HPDE6-E6E7 (cell line): Measurements from ENCODE around the gene TRIO.
A peak's percentile ranks its signal among the peaks of the same experiment; 100 is the strongest.

Experiments
- DNase-seq: peaks from one replicate; pipeline ENCODE4 v3.0.0; 2011; ENCODE audit warnings: missing footprints; ENCODE audit errors: extremely low spot score

TRIO gene

DNA sequence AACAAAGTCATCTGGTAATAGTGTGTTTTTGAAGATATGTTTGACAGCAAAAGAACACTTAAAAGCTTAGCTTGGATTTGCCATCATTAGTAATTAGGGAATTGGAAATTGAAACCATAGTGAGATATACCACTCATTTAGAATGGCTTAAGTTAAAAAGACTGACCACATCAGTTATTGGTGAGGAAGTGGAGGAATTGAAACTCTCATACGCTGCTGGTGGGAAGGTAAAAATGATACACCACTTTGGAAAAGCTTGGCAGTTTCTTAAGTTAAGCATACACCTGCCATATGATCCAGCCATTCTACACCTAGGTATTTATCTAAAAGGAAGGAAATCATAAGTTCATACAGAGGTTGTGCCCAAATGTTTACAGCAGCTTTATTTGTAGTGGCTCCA, 213.2 kb downstream of the TRIO start:
- no peak for DNase-seq

- no peak for DNase-seq
Measured at GRCh38 chr5:14357441-14357840, 214.3 kb downstream of the TRIO start.

DNA sequence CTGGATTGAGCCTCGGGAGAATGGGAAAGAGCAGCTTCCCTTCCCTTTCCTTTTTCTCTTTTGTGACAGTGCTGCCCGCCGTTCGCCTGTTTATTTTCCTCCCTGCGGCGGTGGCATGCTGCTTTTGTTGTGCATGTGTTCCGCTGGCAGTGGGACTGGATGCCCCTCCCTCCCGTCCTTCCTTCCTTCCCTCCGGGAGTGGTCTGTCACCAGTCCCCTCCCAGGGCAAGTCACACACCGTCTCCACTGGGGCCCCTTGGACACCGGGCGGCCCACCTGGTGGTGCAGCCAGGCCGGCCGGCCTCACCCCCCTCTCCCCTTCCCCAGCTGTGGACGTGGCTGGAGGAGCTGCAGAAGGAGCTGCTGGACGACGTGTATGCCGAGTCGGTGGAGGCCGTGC, 214.7 kb downstream of the TRIO start:
- no peak for DNase-seq

DNA sequence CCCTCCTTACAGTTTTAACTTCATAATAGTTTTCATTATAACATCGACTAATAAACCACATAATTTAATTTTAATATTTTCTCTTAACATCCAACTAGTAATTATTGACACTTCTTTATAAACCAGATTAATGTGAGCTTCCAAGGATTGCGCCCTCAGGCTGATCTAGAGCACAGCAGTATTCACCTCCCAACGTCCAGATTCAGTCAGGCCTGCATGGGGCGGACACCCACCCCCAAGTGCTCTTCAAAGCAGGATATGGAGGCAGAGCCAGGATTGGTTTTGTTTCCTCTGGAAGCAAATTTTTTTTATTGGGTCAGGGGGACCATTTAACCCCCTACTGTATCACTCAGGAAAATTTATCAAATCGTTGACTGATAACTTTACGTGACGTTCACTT, 215.4 kb downstream of the TRIO start:
- no peak for DNase-seq

GRCh38 chr5:14359069-14360043, 216.2 kb downstream of the TRIO start:
- no peak for DNase-seq

GRCh38 chr5:14362491-14362890, 219.3 kb downstream of the TRIO start:
- DNase-seq: no peak

DNA sequence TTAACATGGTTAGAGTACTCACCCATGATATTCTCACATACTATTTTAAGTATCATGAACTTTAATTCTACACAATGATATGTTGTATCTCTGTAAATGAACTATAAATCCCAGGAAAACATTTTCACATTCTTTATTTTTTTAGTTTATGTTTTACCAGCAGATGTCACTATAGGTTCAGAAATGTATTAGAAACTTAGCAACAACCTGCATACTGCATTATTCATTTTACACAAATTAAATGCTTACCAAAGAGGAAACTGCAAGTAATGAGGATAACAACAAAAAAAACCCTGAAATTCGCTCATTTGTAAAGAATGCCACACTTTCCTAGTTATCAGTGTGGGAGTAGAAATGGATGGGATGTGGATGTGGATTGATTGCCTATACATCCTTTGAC, 221.0 kb downstream of the TRIO start:
- DNase-seq: no peak

DNA sequence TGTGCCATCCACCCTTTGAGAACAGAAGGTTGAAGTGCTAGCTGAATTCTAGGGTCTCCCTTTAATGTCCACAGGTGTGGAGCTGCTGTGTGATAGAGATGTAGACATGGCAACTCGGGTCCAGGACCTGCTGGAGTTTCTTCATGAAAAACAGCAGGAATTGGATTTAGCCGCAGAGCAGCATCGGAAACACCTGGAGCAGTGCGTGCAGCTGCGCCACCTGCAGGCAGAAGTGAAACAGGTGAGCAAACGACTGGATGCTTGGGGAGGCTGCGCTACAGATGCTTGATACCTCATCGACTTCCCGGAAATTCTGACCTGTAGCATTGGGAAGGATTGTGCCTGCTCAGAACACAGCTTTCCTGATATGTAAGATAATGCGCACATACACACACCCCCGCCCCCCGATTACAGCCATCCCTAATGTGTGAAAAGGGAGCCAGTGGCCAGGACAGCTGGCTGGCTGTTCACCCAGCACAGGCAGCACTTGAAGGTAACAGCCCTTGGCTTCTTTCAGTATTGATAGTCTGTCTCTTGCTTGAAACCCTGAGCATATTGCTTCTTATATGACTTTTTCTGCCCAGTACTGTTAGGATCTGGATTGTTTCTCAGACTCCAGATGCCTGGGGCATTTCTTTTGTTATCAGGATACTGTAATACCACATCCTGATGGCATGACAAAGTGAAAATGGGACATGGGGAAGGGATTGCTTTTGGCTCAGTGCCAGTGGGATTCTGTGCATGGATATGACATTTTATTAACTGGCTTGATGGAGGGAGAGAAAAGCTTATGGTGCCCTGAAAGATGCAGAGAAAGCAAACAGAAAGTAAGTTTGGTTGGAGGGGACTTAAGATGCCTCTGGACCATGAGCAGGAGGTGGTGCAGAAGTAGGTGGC, 221.7 kb downstream of the TRIO start:
- DNase-seq: peak; percentile 20

GRCh38 chr5:14365831-14366430, 222.8 kb downstream of the TRIO start:
- no peak for DNase-seq

GRCh38 chr5:14366763-14367162, 223.6 kb downstream of the TRIO start:
- no peak for DNase-seq

- DNase-seq: no peak
Measured at GRCh38 chr5:14367364-14367763, 224.2 kb downstream of the TRIO start.

DNA sequence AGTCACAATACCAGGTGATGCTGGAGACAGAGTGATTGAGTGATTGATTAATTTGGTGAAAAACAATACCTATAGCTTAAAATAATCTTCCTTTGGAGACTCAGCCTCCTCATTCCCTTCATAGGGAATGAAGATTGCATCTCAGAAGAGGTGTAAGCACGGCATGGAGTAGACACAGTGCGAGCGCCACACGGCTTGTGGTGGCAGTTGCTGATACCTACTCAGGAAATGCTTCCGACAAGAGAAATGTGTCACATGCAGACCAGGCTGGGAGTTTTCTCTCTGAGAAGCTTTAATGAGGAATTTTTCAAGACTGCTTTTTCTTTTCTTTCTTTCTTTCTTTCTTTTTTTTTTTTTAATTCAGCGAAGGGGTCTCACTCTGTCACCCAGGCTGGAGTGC, 226.6 kb downstream of the TRIO start:
- DNase-seq: no peak

DNA sequence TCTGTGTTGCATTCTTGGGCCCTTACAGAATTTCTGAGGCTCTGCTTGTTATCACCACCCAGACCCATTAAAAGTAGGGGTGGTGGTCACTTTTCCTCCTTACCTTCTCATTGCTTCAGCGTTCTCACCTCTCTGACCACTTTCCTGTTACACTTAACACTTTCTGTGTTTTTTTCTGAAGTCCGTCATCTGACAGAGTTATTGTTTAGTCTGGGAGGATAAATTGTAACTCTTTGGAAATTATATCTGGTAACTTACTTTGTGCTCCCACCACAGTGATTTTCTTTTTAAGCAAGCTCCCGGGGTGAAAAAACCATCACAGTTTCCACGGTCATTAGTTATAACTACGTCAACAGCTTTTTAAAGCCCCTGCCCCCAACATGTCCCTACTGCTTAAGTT, 227.2 kb downstream of the TRIO start:
- no peak for DNase-seq

- DNase-seq: no peak
Measured at GRCh38 chr5:14373685-14374084, 230.5 kb downstream of the TRIO start.

GRCh38 chr5:14374100-14374499, 231.0 kb downstream of the TRIO start:
- DNase-seq: no peak

DNA sequence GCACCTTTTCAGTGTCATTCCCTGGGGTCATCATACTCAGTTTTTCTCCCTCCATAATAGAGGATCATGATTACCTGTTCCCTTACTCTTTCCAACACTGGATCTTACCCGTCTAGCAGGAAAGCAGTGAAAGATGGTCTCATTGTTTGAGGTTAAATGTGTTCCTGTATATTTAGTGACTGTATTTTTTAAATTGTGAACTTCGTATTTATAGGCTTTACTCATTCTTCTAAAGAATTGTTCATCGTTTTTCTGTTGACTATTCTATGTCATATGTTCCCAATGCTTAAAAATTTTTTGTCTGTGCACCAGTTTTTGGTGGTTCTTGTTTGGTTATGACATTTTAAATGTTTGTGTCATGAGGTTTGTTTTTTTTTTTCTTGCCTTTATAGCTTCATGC, 233.6 kb downstream of the TRIO start:
- DNase-seq: no peak

- no peak for DNase-seq
Measured at GRCh38 chr5:14379739-14380497, 236.8 kb downstream of the TRIO start.

DNA sequence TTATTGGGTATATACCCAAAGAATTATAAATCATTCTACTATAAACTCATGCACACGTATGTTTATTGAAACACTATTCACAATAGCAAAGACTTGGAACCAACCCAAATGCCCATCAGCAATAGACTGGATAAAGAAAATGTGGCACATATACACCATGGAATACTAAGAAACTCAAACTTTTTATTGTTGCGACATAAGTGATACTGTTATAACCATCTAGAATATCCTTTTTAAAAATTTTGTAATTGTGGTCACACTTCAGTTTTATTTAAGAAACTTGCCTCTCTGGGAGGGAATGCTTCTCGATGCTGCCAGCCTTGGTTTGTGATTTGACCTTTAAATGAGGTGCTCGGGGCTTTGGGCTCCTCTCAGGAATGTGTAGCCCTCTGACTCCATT, 237.6 kb downstream of the TRIO start:
- no peak for DNase-seq

DNA sequence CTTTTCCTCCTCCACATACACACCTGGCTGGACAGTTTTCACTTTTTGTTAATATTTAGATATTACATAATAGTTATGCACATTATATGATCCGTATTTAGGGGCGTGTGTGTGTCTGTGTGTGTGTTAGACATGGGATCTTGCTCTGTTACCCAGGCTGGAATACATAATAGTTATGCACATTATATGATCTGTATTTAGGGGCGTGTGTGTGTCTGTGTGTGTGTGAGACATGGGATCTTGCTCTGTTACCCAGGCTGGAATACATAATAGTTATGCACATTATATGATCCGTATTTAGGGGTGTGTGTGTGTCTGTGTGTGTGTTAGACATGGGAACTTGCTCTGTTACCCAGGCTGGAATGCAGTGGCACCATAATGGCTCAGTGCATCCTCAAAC, 239.5 kb downstream of the TRIO start:
- DNase-seq: no peak

DNA sequence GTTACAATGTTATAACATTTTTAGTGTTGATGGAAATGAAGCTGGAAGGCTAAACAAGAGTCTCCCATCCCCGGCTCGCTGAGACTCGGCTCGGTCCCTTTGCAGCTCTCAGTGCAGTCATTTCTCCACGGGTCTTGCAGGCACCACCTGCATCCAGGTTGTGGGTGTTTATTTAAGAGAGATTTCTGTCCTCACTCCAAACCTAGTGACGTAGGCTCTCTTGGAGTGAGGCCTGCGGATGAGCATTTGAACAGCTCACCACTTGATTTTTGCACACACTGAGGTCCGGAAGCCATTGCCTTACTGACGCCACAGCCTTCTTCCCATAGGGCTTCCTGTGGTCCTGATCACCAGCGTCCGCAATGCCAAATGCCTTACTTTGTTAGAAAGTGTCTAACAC, 240.8 kb downstream of the TRIO start:
- DNase-seq: no peak

DNA sequence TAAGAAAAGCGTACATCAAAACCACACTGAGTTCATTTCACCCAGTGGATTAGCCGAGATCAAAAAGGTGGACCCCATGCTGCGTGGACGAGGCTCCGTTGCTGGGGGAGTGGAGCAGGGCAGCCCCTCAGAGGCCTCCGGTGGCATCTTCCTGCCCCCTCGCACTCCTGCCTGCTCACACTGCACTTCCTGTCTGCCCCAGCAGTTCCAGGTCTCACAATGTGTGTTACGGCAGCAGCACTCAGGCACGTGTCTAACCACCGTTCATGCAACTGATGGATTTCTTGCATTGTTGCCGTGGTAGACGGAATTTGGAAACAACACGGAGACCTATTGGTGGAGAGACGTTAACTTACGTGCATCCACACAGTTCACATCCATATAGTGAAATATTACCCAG, 241.9 kb downstream of the TRIO start:
- DNase-seq: no peak
